Activated naive CD8-positive, alpha-beta T cell treated with anti-CD3 and anti-CD28 coated beads for 36 hours (primary cell): ENCODE measurements around the gene ARHGAP22. TPM values are rescaled to one million over a fixed set of nuclear protein-coding genes. Genes with fewer than 3 reads are reported as not detected.

ENCODE experiments used
- DNase-seq: peaks from one replicate; pipeline ENCODE4 v3.0.0; 2021
- H3K27ac Mint-ChIP-seq: one replicate; pipeline ENCODE4 v1.8.0; 2022; ENCODE audit warnings: mild to moderate bottlenecking, moderate library complexity, mixed read lengths
- H3K27me3 Mint-ChIP-seq: one replicate; pipeline ENCODE4 v1.8.0; 2022; ENCODE audit warnings: mild to moderate bottlenecking, mixed read lengths
- H3K36me3 Mint-ChIP-seq: one replicate; pipeline ENCODE4 v1.8.0; 2021; ENCODE audit warnings: mild to moderate bottlenecking, mixed read lengths
- H3K4me1 Mint-ChIP-seq: one replicate; pipeline ENCODE4 v1.8.0; 2021; ENCODE audit warnings: mixed read lengths
- H3K4me3 Mint-ChIP-seq: one replicate; pipeline ENCODE4 v1.8.0; 2022; ENCODE audit warnings: mild to moderate bottlenecking, moderate library complexity, mixed read lengths
- H3K9me3 Mint-ChIP-seq: one replicate; pipeline ENCODE4 v1.8.0; 2022; ENCODE audit warnings: mixed read lengths
- total RNA-seq, 2 experiments: library from RNA; stranded (reverse); gene quantifications; one replicate each; pipeline ENCODE4 v1.2.3, GENCODE V29; 2021

The ARHGAP22 gene
- total RNA-seq, 2 experiments from 2014 or later = not detected

GRCh38 chr10:48527756-48528155 lies 77.1 kb downstream of the ARHGAP22 start:
- H3K36me3 Mint-ChIP-seq = no peaks in the 10 kb centered on the region
- DNase-seq = no peak
- H3K4me1 Mint-ChIP-seq = no peaks in the 10 kb centered on the region
- peaks cover 30% of the 10 kb centered on the region for H3K27me3 Mint-ChIP-seq
- no peaks in the 10 kb centered on the region for H3K9me3 Mint-ChIP-seq
- no peak overlapping the region for H3K27ac Mint-ChIP-seq
- H3K4me3 Mint-ChIP-seq = no peak overlapping the region

- Mint-ChIP-seq H3K27ac (no peak overlapping the region), H3K27me3 (peaks cover 38% of the 10 kb centered on the region), H3K4me1 (no peaks in the 10 kb centered on the region), H3K4me3 (no peak overlapping the region), H3K36me3 (no peaks in the 10 kb centered on the region), H3K9me3 (no peaks in the 10 kb centered on the region)
- no peak for DNase-seq
Measured at GRCh38 chr10:48526846-48527505, 77.9 kb downstream of the ARHGAP22 start.

- DNase-seq = no peak
- Mint-ChIP-seq H3K36me3 (no peaks in the 10 kb centered on the region), H3K4me1 (no peaks in the 10 kb centered on the region), H3K9me3 (no peaks in the 10 kb centered on the region), H3K27me3 (peaks cover 46% of the 10 kb centered on the region), H3K27ac (no peak overlapping the region), H3K4me3 (no peak overlapping the region)
Measured at GRCh38 chr10:48526011-48526821, 78.7 kb downstream of the ARHGAP22 start.

GRCh38 chr10:48525113-48525512 lies 79.8 kb downstream of the ARHGAP22 start:
- no peak overlapping the region for H3K4me3 Mint-ChIP-seq
- no peaks in the 10 kb centered on the region for H3K9me3 Mint-ChIP-seq
- peaks cover 48% of the 10 kb centered on the region for H3K27me3 Mint-ChIP-seq
- no peaks in the 10 kb centered on the region for H3K36me3 Mint-ChIP-seq
- H3K27ac Mint-ChIP-seq = no peak overlapping the region
- H3K4me1 Mint-ChIP-seq = no peaks in the 10 kb centered on the region
- no peak for DNase-seq

GRCh38 chr10:48523820-48524758 lies 80.8 kb downstream of the ARHGAP22 start:
- H3K4me1 Mint-ChIP-seq = peaks cover 7% of the 10 kb centered on the region
- peak; percentile 34 for DNase-seq
- H3K4me3 Mint-ChIP-seq = no peak overlapping the region
- no peak overlapping the region for H3K27ac Mint-ChIP-seq
- H3K36me3 Mint-ChIP-seq = no peaks in the 10 kb centered on the region
- H3K27me3 Mint-ChIP-seq = peaks cover 54% of the 10 kb centered on the region
- H3K9me3 Mint-ChIP-seq = no peaks in the 10 kb centered on the region

GRCh38 chr10:48523212-48523819 lies 81.6 kb downstream of the ARHGAP22 start:
- H3K36me3 Mint-ChIP-seq = no peaks in the 10 kb centered on the region
- no peak overlapping the region for H3K27ac Mint-ChIP-seq
- H3K4me1 Mint-ChIP-seq = peaks cover 7% of the 10 kb centered on the region
- H3K27me3 Mint-ChIP-seq = peaks cover 54% of the 10 kb centered on the region
- DNase-seq = no peak
- no peaks in the 10 kb centered on the region for H3K9me3 Mint-ChIP-seq
- no peak overlapping the region for H3K4me3 Mint-ChIP-seq

GRCh38 chr10:48522011-48522765 lies 82.7 kb downstream of the ARHGAP22 start:
- no peak overlapping the region for H3K4me3 Mint-ChIP-seq
- peaks cover 52% of the 10 kb centered on the region for H3K27me3 Mint-ChIP-seq
- H3K27ac Mint-ChIP-seq = no peak overlapping the region
- DNase-seq = no peak
- H3K36me3 Mint-ChIP-seq = no peaks in the 10 kb centered on the region
- H3K9me3 Mint-ChIP-seq = no peaks in the 10 kb centered on the region
- peaks cover 7% of the 10 kb centered on the region for H3K4me1 Mint-ChIP-seq

- Mint-ChIP-seq H3K9me3 (no peaks in the 10 kb centered on the region), H3K4me3 (no peak overlapping the region), H3K36me3 (no peaks in the 10 kb centered on the region), H3K27ac (no peak overlapping the region), H3K4me1 (peaks cover 7% of the 10 kb centered on the region), H3K27me3 (peaks cover 40% of the 10 kb centered on the region)
- DNase-seq = no peak
Measured at GRCh38 chr10:48520594-48520993, 84.3 kb downstream of the ARHGAP22 start.

GRCh38 chr10:48520184-48520506 lies 84.7 kb downstream of the ARHGAP22 start:
- H3K27ac Mint-ChIP-seq = no peak overlapping the region
- H3K36me3 Mint-ChIP-seq = no peaks in the 10 kb centered on the region
- H3K27me3 Mint-ChIP-seq = peaks cover 36% of the 10 kb centered on the region

GRCh38 chr10:48519481-48520183 lies 85.2 kb downstream of the ARHGAP22 start:
- no peak for DNase-seq
- peaks cover 31% of the 10 kb centered on the region for H3K27me3 Mint-ChIP-seq
- H3K4me3 Mint-ChIP-seq = no peak overlapping the region

More at GRCh38 chr10:48520184-48520506, 84.7 kb downstream of the ARHGAP22 start:
- H3K4me1 Mint-ChIP-seq = peaks cover 7% of the 10 kb centered on the region
- no peak for DNase-seq
- H3K9me3 Mint-ChIP-seq = peaks cover 2% of the 10 kb centered on the region
- H3K4me3 Mint-ChIP-seq = no peak overlapping the region

GRCh38 chr10:48518986-48519385 lies 85.9 kb downstream of the ARHGAP22 start:
- H3K4me1 Mint-ChIP-seq = peaks cover 7% of the 10 kb centered on the region
- DNase-seq = no peak
- H3K36me3 Mint-ChIP-seq = no peaks in the 10 kb centered on the region
- peaks cover 8% of the 10 kb centered on the region for H3K9me3 Mint-ChIP-seq
- H3K4me3 Mint-ChIP-seq = no peak overlapping the region
- peaks cover 28% of the 10 kb centered on the region for H3K27me3 Mint-ChIP-seq
- H3K27ac Mint-ChIP-seq = no peak overlapping the region

More at GRCh38 chr10:48519481-48520183, 85.2 kb downstream of the ARHGAP22 start:
- no peaks in the 10 kb centered on the region for H3K36me3 Mint-ChIP-seq
- no peak overlapping the region for H3K27ac Mint-ChIP-seq
- peaks cover 4% of the 10 kb centered on the region for H3K9me3 Mint-ChIP-seq
- peaks cover 7% of the 10 kb centered on the region for H3K4me1 Mint-ChIP-seq

GRCh38 chr10:48517911-48518811 lies 86.7 kb downstream of the ARHGAP22 start:
- Mint-ChIP-seq H3K27me3 (peaks cover 28% of the 10 kb centered on the region), H3K36me3 (no peaks in the 10 kb centered on the region), H3K4me1 (peaks cover 7% of the 10 kb centered on the region), H3K9me3 (peaks cover 13% of the 10 kb centered on the region), H3K4me3 (no peak overlapping the region), H3K27ac (no peak overlapping the region)
- no peak for DNase-seq

GRCh38 chr10:48517482-48517881 lies 87.4 kb downstream of the ARHGAP22 start:
- no peaks in the 10 kb centered on the region for H3K36me3 Mint-ChIP-seq
- H3K27me3 Mint-ChIP-seq = peaks cover 21% of the 10 kb centered on the region
- no peak overlapping the region for H3K27ac Mint-ChIP-seq
- no peak for DNase-seq
- peaks cover 7% of the 10 kb centered on the region for H3K4me1 Mint-ChIP-seq
- H3K4me3 Mint-ChIP-seq = no peak overlapping the region
- peaks cover 13% of the 10 kb centered on the region for H3K9me3 Mint-ChIP-seq
